NT2/D1 (cell line): ENCODE measurements around the gene GRXCR1.

Experiments used
- SUZ12 ChIP-seq: IDR thresholded peaks from 2 replicates; pipeline ENCODE4 v1.6.1; 2011; ENCODE audit not compliant: insufficient read length, insufficient read depth; ENCODE audit errors: extremely low read depth
- YY1 ChIP-seq: IDR thresholded peaks from 2 replicates; pipeline ENCODE4 v1.6.1; 2011; ENCODE audit not compliant: insufficient read length, insufficient read depth
- ZNF274 ChIP-seq: IDR thresholded peaks from 2 replicates; pipeline ENCODE4 v1.6.1; 2011; ENCODE audit warnings: mild to moderate bottlenecking, low read depth, low read length

- TF ChIP-seq ZNF274 (no peak), YY1 (no peak), SUZ12 (no peak)
Observed at GRCh38 chr4:42878863-42879262, 13.7 kb upstream of the GRXCR1 start.
